Measurements from ENCODE around the gene SOX11.

DNA sequence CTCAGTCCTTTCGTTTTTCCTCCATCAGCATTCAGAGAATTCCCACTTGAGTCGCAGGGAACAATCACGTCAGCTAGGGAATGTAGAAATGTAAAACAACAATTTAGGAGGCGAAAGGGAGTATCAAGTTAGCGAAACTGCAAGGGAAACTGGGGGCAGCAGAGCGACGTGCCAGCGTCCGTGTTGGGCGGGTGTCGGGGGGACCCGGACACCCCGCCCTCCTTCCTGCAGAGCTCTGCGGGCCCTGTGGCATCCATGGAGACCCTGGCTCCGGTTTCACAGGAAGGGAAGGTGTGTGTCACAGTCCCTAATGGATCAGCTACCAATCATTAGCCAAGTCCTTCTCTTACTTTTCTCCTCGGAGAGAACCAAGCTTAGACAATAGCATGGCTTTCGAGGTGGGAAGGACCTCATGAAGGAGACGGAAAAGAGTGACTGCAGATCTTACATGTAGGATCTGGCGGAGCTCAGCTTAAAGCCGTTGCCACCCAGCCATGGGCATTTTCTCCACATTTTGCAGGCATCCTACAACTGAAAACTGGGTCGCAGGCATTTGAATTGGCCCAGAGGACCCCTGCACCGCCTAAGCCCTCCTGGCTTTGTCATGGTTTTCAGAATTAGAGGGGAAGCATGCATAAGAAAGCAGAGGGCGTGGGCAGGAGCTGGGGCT, 33.7 kb downstream of the SOX11 start:
- no peak for TF ChIP-seq CTCF (IDR thresholded peaks at IDR 0.05)
- TF ChIP-seq POLR2A (IDR thresholded peaks at IDR 0.05) = no peak
